ENCODE measurements around the gene ZNF729. TPM values are rescaled to one million over a fixed set of nuclear protein-coding genes. Genes with fewer than 3 reads are reported as not detected.

ZNF729 gene
- total and polyA plus RNA-seq, 2 donors (not counting 1 experiment from before 2014, with no cell fraction given): not detected

GRCh38 chr19:22257916-22258315 is 28.3 kb upstream of the ZNF729 start:
- Histone ChIP-seq H2AFZ (ENCODE audit: low read length) (no peak overlapping the region), H4K20me1 (ENCODE audit: control insufficient read depth, extremely low read depth, insufficient read depth, low read length) (no peaks in the 10 kb centered on the region), H3K36me3 (ENCODE audit: control insufficient read depth, insufficient read depth, low read length) (no peaks in the 10 kb centered on the region), H3K4me2 (ENCODE audit: extremely low read depth, insufficient read depth, low read length) (no peak overlapping the region), H3K27ac (ENCODE audit: insufficient read depth, low read length) (no peak overlapping the region), H3K9ac (ENCODE audit: insufficient read depth, low read length) (no peak overlapping the region), H3K4me1 (ENCODE audit: control insufficient read depth, extremely low read depth, insufficient read depth, low read length) (no peaks in the 10 kb centered on the region), H3K79me2 (ENCODE audit: control insufficient read depth, insufficient read depth, low read length) (no peaks in the 10 kb centered on the region), H3K27me3 (ENCODE audit: control insufficient read depth, insufficient read depth, low read length) (no peaks in the 10 kb centered on the region), H3K9me3 (ENCODE audit: control insufficient read depth, insufficient read depth, low read depth, low read length) (no peaks in the 10 kb centered on the region), H3K4me3 (replicated peaks in 1 of 4; ENCODE audit: control extremely low read depth in 1 of 4, insufficient read depth in 1 of 4, low read depth in 3 of 4, low read length in 4 of 4) (no peak overlapping the region)
- TF ChIP-seq EZH2 (IDR thresholded peaks at IDR 0.05; ENCODE audit: low read length, missing control alignments): no peak
- TF ChIP-seq, protein P1, sequence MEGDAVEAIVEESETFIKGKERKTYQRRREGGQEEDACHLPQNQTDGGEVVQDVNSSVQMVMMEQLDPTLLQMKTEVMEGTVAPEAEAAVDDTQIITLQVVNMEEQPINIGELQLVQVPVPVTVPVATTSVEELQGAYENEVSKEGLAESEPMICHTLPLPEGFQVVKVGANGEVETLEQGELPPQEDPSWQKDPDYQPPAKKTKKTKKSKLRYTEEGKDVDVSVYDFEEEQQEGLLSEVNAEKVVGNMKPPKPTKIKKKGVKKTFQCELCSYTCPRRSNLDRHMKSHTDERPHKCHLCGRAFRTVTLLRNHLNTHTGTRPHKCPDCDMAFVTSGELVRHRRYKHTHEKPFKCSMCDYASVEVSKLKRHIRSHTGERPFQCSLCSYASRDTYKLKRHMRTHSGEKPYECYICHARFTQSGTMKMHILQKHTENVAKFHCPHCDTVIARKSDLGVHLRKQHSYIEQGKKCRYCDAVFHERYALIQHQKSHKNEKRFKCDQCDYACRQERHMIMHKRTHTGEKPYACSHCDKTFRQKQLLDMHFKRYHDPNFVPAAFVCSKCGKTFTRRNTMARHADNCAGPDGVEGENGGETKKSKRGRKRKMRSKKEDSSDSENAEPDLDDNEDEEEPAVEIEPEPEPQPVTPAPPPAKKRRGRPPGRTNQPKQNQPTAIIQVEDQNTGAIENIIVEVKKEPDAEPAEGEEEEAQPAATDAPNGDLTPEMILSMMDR (conservative IDR thresholded peaks at IDR 0.05 in 1 of 2, IDR thresholded peaks at IDR 0.05 in 1 of 2; ENCODE audit: low read depth in 1 of 2, low read length in 2 of 2): no peak
- no peak for DNase-seq (ENCODE audit: low read depth in 2 of 2)

DNA sequence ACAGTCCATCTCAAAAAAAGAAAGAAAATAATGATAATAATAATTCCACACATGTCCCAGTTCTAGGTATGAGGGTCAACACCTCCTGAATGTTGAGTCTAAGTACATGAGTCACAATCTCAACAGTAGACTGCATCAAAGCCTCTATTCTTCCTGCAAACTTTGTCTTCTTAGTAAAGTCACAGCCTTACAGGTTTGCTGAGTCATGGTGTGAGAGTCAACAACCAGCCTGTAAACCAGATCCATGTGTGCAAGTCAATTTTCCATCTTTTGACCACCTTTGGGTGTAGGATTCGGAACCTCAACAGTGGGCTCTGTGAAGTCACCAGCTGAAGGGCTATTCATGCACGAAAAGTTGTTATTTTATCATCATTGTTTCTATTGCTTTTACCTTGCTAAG is 25.7 kb upstream of the ZNF729 start:
- Histone ChIP-seq H3K9ac (ENCODE audit: insufficient read depth, low read length) (no peak overlapping the region), H4K20me1 (ENCODE audit: control insufficient read depth, extremely low read depth, insufficient read depth, low read length) (no peaks in the 10 kb centered on the region), H2AFZ (ENCODE audit: low read length) (no peak overlapping the region), H3K4me1 (ENCODE audit: control insufficient read depth, extremely low read depth, insufficient read depth, low read length) (no peaks in the 10 kb centered on the region), H3K27ac (ENCODE audit: insufficient read depth, low read length) (no peak overlapping the region), H3K4me3 (replicated peaks in 1 of 4; ENCODE audit: control extremely low read depth in 1 of 4, insufficient read depth in 1 of 4, low read depth in 3 of 4, low read length in 4 of 4) (no peak overlapping the region), H3K4me2 (ENCODE audit: extremely low read depth, insufficient read depth, low read length) (no peak overlapping the region), H3K9me3 (ENCODE audit: control insufficient read depth, insufficient read depth, low read depth, low read length) (no peaks in the 10 kb centered on the region), H3K36me3 (ENCODE audit: control insufficient read depth, insufficient read depth, low read length) (no peaks in the 10 kb centered on the region), H3K27me3 (ENCODE audit: control insufficient read depth, insufficient read depth, low read length) (no peaks in the 10 kb centered on the region), H3K79me2 (ENCODE audit: control insufficient read depth, insufficient read depth, low read length) (no peaks in the 10 kb centered on the region)
- no peak for DNase-seq (ENCODE audit: low read depth in 2 of 2)
- TF ChIP-seq, protein P1 (conservative IDR thresholded peaks at IDR 0.05 in 1 of 2, IDR thresholded peaks at IDR 0.05 in 1 of 2; ENCODE audit: low read depth in 1 of 2, low read length in 2 of 2): no peak
- no peak for TF ChIP-seq EZH2 (IDR thresholded peaks at IDR 0.05; ENCODE audit: low read length, missing control alignments)

- H2AFZ ChIP-seq (ENCODE audit: low read length): no peak overlapping the region
- no peaks in the 10 kb centered on the region for H3K36me3 ChIP-seq (ENCODE audit: control insufficient read depth, insufficient read depth, low read length)
- no peak overlapping the region for H3K4me3 ChIP-seq (replicated peaks in 1 of 4; ENCODE audit: control extremely low read depth in 1 of 4, insufficient read depth in 1 of 4, low read depth in 3 of 4, low read length in 4 of 4)
- H3K9me3 ChIP-seq (ENCODE audit: control insufficient read depth, insufficient read depth, low read depth, low read length): no peaks in the 10 kb centered on the region
- H3K4me1 ChIP-seq (ENCODE audit: control insufficient read depth, extremely low read depth, insufficient read depth, low read length): no peaks in the 10 kb centered on the region
- no peak for DNase-seq (ENCODE audit: low read depth in 2 of 2)
- H3K27me3 ChIP-seq (ENCODE audit: control insufficient read depth, insufficient read depth, low read length): no peaks in the 10 kb centered on the region
- H3K9ac ChIP-seq (ENCODE audit: insufficient read depth, low read length): no peak overlapping the region
- no peaks in the 10 kb centered on the region for H3K79me2 ChIP-seq (ENCODE audit: control insufficient read depth, insufficient read depth, low read length)
- H4K20me1 ChIP-seq (ENCODE audit: control insufficient read depth, extremely low read depth, insufficient read depth, low read length): no peaks in the 10 kb centered on the region
- H3K27ac ChIP-seq (ENCODE audit: insufficient read depth, low read length): no peak overlapping the region
- H3K4me2 ChIP-seq (ENCODE audit: extremely low read depth, insufficient read depth, low read length): no peak overlapping the region
- no peak for TF ChIP-seq EZH2 (IDR thresholded peaks at IDR 0.05; ENCODE audit: low read length, missing control alignments)
- TF ChIP-seq, protein P1 (conservative IDR thresholded peaks at IDR 0.05 in 1 of 2, IDR thresholded peaks at IDR 0.05 in 1 of 2; ENCODE audit: low read depth in 1 of 2, low read length in 2 of 2): no peak
These were observed 24.6 kb upstream of the ZNF729 start for GRCh38 chr19:22261596-22261995.
